Vagina (tissue), 2 donors: Measurements from ENCODE around the gene PDXP. TPM values are rescaled to one million over a fixed set of nuclear protein-coding genes. Genes with fewer than 3 reads are reported as not detected.
A peak's percentile ranks its signal among the peaks of the same experiment; 100 is the strongest.

Experiments
- DNase-seq, 2 donors: peaks; one replicate each; pipeline ENCODE4 v3.0.0-alpha.2; 2017; ENCODE audit errors: extremely low spot score in 2 of 2
- H3K27ac ChIP-seq: fragments of 200-600 bp; sonication (generic); one replicate; pipeline ENCODE4 v1.5.1; 2019
- H3K27me3 ChIP-seq: fragments of 200-600 bp; sonication (generic); one replicate; pipeline ENCODE4 v1.5.1; 2019
- H3K36me3 ChIP-seq, 2 donors: fragments of 200-600 bp; sonication (generic); one replicate each; pipeline ENCODE4 v1.5.1; 2017 to 2019
- H3K4me1 ChIP-seq: fragments of 200-600 bp; sonication (generic); one replicate; pipeline ENCODE4 v1.5.1; 2019
- H3K4me3 ChIP-seq, 2 donors: fragments of 200-600 bp; sonication (generic); 1 replicate in 1 of 2; 2 replicates in 1 of 2; pipeline ENCODE4 v1.5.1; 2016 to 2019
- H3K9me3 ChIP-seq: fragments of 200-600 bp; sonication (generic); one replicate; pipeline ENCODE4 v1.5.1; 2019
- POLR2A ChIP-seq, 2 donors: fragments of 450-650 bp; IDR thresholded peaks; one replicate each; pipeline ENCODE4 v1.6.1; 2017; ENCODE audit warnings: antibody characterized with exemption in 2 of 2, mild to moderate bottlenecking in 2 of 2, moderate library complexity in 2 of 2
- POLR2AphosphoS5 ChIP-seq, 2 donors: sonication (generic); formaldehyde crosslinking; IDR thresholded peaks; one replicate each; pipeline ENCODE4 v1.9.0; 2017; ENCODE audit warnings: antibody characterized with exemption in 2 of 2, mild to moderate bottlenecking in 2 of 2, low read depth in 1 of 2; ENCODE audit not compliant: insufficient read depth in 1 of 2
- intact Hi-C: fragments of 100-400 bp; cut with DNase I; formaldehyde crosslinking; loops from one replicate; pipeline ENCODE4 v1.15.1; 2023
- total RNA-seq: library from RNA; depleted of rRNA; stranded (reverse); fragments of >200 nt; gene quantifications from one replicate; pipeline ENCODE4 v1.2.3, GENCODE V29; 2016
- TF ChIP-seq, protein P1 (sequence below), 3 experiments: fragments of 450-650 bp in 2 of 3; fragments of 200-600 bp in 1 of 3; sonication (generic) in 1 of 3; IDR thresholded peaks; one replicate each; pipeline ENCODE4 v1.5.1; 2017 to 2019; ENCODE audit warnings: antibody characterized with exemption in 3 of 3, mild to moderate bottlenecking in 2 of 3, moderate library complexity in 2 of 3

Gene PDXP
- total RNA-seq, 1 donor from 2014 or later: 6.4 TPM

DNA sequence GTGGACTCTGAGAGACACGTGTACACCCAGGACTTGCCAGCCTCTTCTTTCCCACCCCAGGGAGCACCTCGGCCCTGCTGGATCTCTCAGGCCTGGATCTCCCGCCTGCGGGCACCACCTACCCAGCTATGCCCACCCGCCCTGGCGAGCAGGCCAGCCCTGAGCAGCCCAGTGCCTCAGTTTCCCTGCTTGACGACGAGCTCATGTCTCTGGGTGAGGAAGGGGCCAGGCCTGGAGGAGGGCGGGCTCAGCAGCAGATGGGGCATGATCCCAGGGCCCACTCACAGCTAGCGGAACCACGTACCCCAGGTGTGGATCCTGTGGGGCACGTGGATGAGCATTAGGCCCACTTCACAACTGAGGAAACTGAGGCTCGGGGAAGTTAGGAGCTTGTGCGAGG lies 32.8 kb upstream of the PDXP start:
- Histone ChIP-seq H3K4me1 (peaks cover 39% of the 10 kb centered on the region), H3K4me3 (no peak overlapping the region), H3K27me3 (no peaks in the 10 kb centered on the region), H3K9me3 (no peaks in the 10 kb centered on the region), H3K36me3 (peaks cover 0 to 18% of the 10 kb centered on the region in 2 donors), H3K27ac (peak overlapping the region; percentile 81)
- intact Hi-C loops: loop anchor here (5.0 kb wide), 1 partner anchor 57 kb away; no protein-coding TSS in a partner anchor
- TF ChIP-seq POLR2A (IDR thresholded peaks at IDR 0.05): no peak
- TF ChIP-seq, protein P1, sequence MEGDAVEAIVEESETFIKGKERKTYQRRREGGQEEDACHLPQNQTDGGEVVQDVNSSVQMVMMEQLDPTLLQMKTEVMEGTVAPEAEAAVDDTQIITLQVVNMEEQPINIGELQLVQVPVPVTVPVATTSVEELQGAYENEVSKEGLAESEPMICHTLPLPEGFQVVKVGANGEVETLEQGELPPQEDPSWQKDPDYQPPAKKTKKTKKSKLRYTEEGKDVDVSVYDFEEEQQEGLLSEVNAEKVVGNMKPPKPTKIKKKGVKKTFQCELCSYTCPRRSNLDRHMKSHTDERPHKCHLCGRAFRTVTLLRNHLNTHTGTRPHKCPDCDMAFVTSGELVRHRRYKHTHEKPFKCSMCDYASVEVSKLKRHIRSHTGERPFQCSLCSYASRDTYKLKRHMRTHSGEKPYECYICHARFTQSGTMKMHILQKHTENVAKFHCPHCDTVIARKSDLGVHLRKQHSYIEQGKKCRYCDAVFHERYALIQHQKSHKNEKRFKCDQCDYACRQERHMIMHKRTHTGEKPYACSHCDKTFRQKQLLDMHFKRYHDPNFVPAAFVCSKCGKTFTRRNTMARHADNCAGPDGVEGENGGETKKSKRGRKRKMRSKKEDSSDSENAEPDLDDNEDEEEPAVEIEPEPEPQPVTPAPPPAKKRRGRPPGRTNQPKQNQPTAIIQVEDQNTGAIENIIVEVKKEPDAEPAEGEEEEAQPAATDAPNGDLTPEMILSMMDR (IDR thresholded peaks at IDR 0.05): no peak
- TF ChIP-seq POLR2AphosphoS5 (IDR thresholded peaks at IDR 0.05; ENCODE audit: insufficient read depth in 1 of 2, low read depth in 1 of 2): no peak
- DNase-seq: no peak

DNA sequence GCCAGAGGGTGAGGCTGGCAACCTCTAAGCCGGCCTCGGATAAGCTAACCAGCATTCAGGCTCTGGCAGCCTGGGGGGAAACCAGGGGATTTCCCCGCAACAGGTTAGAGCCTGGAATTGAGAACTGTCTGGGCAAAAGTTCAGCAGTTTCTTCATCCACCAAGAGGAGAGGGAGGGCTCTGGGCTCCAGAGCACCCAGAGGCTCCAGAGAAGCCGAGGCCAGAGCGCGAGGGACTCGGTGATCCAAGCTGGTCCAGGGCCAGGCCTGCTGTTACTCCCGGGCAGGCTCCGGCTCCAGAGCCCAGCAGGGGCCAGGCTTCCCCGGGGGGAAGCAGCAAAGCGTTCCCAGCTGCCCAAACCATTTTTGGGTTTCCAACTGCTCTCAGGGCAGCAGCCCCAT lies 32.4 kb upstream of the PDXP start:
- peaks cover 39% of the 10 kb centered on the region for H3K4me1 ChIP-seq

DNA sequence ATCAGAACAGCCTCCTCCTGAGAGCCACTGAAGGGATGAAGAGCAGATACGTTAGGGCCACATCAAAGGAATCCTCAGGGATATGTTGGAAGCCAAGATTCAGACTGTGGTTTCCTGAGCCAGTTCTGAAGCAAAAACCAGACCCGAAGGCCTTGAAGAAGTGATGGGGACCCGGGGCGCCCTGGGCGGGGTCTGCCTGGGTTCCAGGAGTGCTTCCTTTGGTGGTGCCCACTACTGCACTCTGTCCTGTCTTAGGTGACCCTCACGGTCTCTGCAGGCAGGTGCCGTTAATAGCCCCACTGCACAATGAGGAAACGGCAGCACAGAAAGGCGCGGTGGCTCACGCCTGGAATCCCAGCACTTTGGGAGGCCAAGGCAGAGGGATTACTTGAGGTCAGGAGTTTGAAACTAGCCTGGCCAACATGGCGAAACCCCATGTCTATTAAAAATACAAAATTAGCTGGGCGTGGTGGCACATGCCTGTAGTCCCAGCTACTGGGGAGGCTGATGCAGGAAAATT lies 31.9 kb upstream of the PDXP start:
- Histone ChIP-seq H3K9me3 (no peaks in the 10 kb centered on the region), H3K27me3 (no peaks in the 10 kb centered on the region), H3K36me3 (peaks cover 0 to 22% of the 10 kb centered on the region in 2 donors), H3K4me1 (peaks cover 39% of the 10 kb centered on the region), H3K4me3 (no peak overlapping the region), H3K27ac (peak overlapping the region; percentile 81)
- DNase-seq: no peak
- intact Hi-C loops: loop anchor here (5.0 kb wide), 1 partner anchor 56 kb away; no protein-coding TSS in a partner anchor
- peak in 1 of 2 donors; percentile 8 for TF ChIP-seq POLR2AphosphoS5 (IDR thresholded peaks at IDR 0.05; ENCODE audit: insufficient read depth in 1 of 2, low read depth in 1 of 2)
- no peak for TF ChIP-seq POLR2A (IDR thresholded peaks at IDR 0.05)

More for the DNA sequence above, 32.4 kb upstream of the PDXP start:
- H3K36me3 ChIP-seq: peaks cover 0 to 19% of the 10 kb centered on the region in 2 donors
- H3K4me3 ChIP-seq: no peak overlapping the region
- TF ChIP-seq, protein P1 (IDR thresholded peaks at IDR 0.05): no peak
- TF ChIP-seq POLR2AphosphoS5 (IDR thresholded peaks at IDR 0.05; ENCODE audit: insufficient read depth in 1 of 2, low read depth in 1 of 2) (peak; percentile 48 to 81), POLR2A (IDR thresholded peaks at IDR 0.05) (no peak)
- H3K9me3 ChIP-seq: no peaks in the 10 kb centered on the region
- no peak for DNase-seq
- intact Hi-C loops: loop anchor here (5.0 kb wide), 1 partner anchor 56 kb away; no protein-coding TSS in a partner anchor
- peak overlapping the region; percentile 81 for H3K27ac ChIP-seq
- no peaks in the 10 kb centered on the region for H3K27me3 ChIP-seq

DNA sequence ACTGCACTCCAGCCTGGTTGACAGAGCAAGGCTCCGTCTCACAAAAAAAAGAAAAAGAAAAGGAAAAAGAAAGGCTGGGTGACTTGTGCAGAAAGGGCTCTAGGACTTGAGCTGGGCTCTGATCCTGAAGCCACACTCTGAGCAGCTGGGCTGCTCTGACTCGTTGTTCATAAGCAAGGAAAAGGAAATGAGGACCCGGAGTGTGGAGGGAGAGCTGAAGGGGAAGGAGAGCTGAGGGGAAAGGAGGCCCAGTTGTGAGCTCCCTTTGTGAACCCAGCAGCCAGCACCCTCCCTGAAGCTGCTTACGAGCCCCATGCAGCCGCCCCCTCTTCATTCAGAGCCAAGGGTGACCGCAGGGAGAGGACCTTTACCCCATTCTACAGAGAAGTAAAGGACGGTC lies 31.4 kb upstream of the PDXP start:
- H3K4me3 ChIP-seq: no peak overlapping the region
- DNase-seq: no peak
- no peaks in the 10 kb centered on the region for H3K27me3 ChIP-seq
- TF ChIP-seq POLR2A (IDR thresholded peaks at IDR 0.05) (no peak), POLR2AphosphoS5 (IDR thresholded peaks at IDR 0.05; ENCODE audit: insufficient read depth in 1 of 2, low read depth in 1 of 2) (no peak)
- TF ChIP-seq, protein P1 (IDR thresholded peaks at IDR 0.05): no peak
- intact Hi-C loops: loop anchor here (5.0 kb wide), 1 partner anchor 55 kb away; no protein-coding TSS in a partner anchor
- H3K36me3 ChIP-seq: peaks cover 0 to 27% of the 10 kb centered on the region in 2 donors
- H3K27ac ChIP-seq: peak overlapping the region; percentile 81
- H3K9me3 ChIP-seq: no peaks in the 10 kb centered on the region
- H3K4me1 ChIP-seq: peaks cover 39% of the 10 kb centered on the region

DNA sequence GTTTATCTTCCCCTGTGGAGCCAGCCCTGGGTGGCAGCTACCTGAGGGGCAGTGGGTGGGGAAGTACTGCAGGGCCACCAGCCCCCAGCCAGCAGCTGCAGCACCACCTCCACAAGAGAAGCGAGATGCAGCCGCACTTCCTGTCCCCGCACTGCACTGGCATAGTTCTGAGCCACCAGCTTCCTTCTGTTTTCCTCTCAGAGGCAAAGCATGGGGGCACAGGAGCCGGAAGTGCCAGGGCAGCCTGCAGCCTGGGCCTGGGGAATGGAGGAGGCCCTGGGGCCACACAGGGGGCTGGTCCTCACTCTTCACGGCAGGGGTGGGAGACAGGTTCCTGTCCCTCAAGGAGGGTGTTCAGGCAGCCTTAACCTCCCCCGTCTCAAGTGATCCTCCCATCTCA lies 31.0 kb upstream of the PDXP start:
- intact Hi-C loops: loop anchor here (5.0 kb wide), 1 partner anchor 55 kb away; no protein-coding TSS in a partner anchor
- no peaks in the 10 kb centered on the region for H3K27me3 ChIP-seq
- peaks cover 0 to 27% of the 10 kb centered on the region in 2 donors for H3K36me3 ChIP-seq
- no peaks in the 10 kb centered on the region for H3K9me3 ChIP-seq
- DNase-seq: no peak
- H3K4me3 ChIP-seq: no peak overlapping the region
- peaks cover 42% of the 10 kb centered on the region for H3K4me1 ChIP-seq
- peak overlapping the region; percentile 81 for H3K27ac ChIP-seq
- TF ChIP-seq POLR2AphosphoS5 (IDR thresholded peaks at IDR 0.05; ENCODE audit: insufficient read depth in 1 of 2, low read depth in 1 of 2): peak in 1 of 2 donors; percentile 32
- TF ChIP-seq POLR2A (IDR thresholded peaks at IDR 0.05): no peak
- TF ChIP-seq, protein P1 (IDR thresholded peaks at IDR 0.05): no peak
